ENCODE results near the gene GATA5.

DNA sequence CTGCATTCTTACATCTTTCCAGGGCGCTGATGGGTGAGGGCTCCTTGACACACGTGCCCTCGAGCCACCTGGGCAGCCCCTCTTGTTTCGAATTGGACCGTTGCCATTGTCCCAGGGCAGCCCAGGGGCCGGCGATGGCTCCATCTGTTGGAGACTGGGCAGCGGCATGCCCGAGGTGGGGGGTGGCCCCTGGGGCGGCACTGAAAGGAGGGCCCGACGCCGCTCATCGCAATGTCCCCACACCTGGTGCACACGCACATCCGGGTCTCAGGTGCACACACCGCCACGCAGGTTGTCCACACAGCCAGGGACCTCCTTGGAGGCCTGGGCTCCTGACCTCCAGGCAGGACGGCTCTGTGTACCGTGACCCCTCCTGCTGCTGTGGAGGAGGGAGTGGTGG lies 18.0 kb downstream of the GATA5 start:
- TF ChIP-seq EP300 (IDR thresholded peaks at IDR 0.05) (no peak), POLR2AphosphoS5 (IDR thresholded peaks at IDR 0.05) (no peak), POLR2A (IDR thresholded peaks at IDR 0.05; ENCODE audit: low read depth) (no peak)
- TF ChIP-seq, protein P1, sequence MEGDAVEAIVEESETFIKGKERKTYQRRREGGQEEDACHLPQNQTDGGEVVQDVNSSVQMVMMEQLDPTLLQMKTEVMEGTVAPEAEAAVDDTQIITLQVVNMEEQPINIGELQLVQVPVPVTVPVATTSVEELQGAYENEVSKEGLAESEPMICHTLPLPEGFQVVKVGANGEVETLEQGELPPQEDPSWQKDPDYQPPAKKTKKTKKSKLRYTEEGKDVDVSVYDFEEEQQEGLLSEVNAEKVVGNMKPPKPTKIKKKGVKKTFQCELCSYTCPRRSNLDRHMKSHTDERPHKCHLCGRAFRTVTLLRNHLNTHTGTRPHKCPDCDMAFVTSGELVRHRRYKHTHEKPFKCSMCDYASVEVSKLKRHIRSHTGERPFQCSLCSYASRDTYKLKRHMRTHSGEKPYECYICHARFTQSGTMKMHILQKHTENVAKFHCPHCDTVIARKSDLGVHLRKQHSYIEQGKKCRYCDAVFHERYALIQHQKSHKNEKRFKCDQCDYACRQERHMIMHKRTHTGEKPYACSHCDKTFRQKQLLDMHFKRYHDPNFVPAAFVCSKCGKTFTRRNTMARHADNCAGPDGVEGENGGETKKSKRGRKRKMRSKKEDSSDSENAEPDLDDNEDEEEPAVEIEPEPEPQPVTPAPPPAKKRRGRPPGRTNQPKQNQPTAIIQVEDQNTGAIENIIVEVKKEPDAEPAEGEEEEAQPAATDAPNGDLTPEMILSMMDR (IDR thresholded peaks at IDR 0.05): no peak

All from esophagus muscularis mucosa (tissue), 4 donors.